ENCODE measurements around the gene PRKCE. TPM values are rescaled to one million over a fixed set of nuclear protein-coding genes. Genes with fewer than 3 reads are reported as not detected.

Gene PRKCE
- total and polyA plus RNA-seq, 7 donors = 3.0 to 21.9 (median 15.8) TPM

- peaks cover 0 to 51% (median 33%) of the 10 kb centered on the region in 4 donors for H3K4me1 ChIP-seq
- TF ChIP-seq POLR2A (IDR thresholded peaks at IDR 0.05) = no peak
- TF ChIP-seq EP300 (IDR thresholded peaks at IDR 0.05) = no peak
- TF ChIP-seq CTCF (IDR thresholded peaks at IDR 0.05) = no peak
- no peak for TF ChIP-seq POLR2AphosphoS5 (IDR thresholded peaks at IDR 0.05)
- intact Hi-C loops (cut with DNase I) = loop anchor here (5.0 kb wide), 1 partner anchor 38 kb away; no protein-coding TSS in a partner anchor
- H3K27me3 ChIP-seq = no peaks in the 10 kb centered on the region
- peak overlapping the region in 1 of 4 donors; percentile 4 for H3K27ac ChIP-seq
- H3K4me3 ChIP-seq = no peak overlapping the region
- peak; percentile 67 for DNase-seq
- H3K9me3 ChIP-seq = no peaks in the 10 kb centered on the region
- H3K36me3 ChIP-seq = no peaks in the 10 kb centered on the region
- WGBS, 2 donors = 95% methylated on average over 9 of the region's 9 CpGs
These were observed 122.4 kb downstream of the PRKCE start for GRCh38 chr2:45773909-45774308.

DNA sequence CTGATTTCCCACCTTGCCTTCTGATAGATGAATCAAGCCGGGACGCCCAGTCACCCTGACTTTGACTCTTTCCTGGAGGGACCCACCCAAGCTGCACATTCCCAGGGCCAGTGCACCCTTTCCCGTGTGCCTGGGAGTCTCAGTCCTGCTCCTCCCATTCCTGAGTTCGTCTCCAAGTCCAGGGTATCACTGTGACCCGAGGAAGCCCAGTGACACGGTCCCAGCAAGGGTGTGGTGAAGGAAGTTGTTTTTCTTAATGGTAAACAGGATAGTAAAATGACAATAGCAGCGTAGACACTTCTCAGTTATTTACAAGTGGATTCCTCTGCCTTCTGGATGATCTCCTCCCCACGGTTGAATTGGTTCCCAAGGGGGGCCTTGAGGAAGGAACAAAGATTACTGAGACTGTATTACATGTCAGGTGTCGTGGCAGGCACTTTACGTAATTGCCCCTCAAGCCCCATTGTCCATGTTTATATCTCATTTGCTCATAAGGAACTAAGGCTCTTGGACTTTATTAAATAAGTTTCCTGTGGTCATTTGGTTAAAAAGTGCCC lies 123.3 kb downstream of the PRKCE start:
- DNase-seq = no peak
- intact Hi-C loops (cut with DNase I) = loop anchor here (5.0 kb wide), 2 partner anchors 38 to 163 kb away; no protein-coding TSS in a partner anchor
- Histone ChIP-seq H3K27ac (no peak overlapping the region), H3K36me3 (no peaks in the 10 kb centered on the region), H3K27me3 (no peaks in the 10 kb centered on the region), H3K4me1 (peaks cover 0 to 50% (median 33%) of the 10 kb centered on the region in 4 donors), H3K4me3 (no peak overlapping the region), H3K9me3 (no peaks in the 10 kb centered on the region)
- WGBS, 2 donors = 39 to 63% methylated on average over 10 of the region's 10 CpGs
- TF ChIP-seq POLR2AphosphoS5 (IDR thresholded peaks at IDR 0.05) (no peak), POLR2A (IDR thresholded peaks at IDR 0.05) (no peak), CTCF (IDR thresholded peaks at IDR 0.05) (no peak), EP300 (IDR thresholded peaks at IDR 0.05) (no peak)

GRCh38 chr2:45776160-45776955 lies 124.9 kb downstream of the PRKCE start:
- 66 to 75% methylated on average over 7 of the region's 7 CpGs for WGBS, 2 donors
- peak in 1 of 4 donors; percentile 11 for TF ChIP-seq POLR2AphosphoS5 (IDR thresholded peaks at IDR 0.05)
- no peak for TF ChIP-seq CTCF (IDR thresholded peaks at IDR 0.05)
- TF ChIP-seq EP300 (IDR thresholded peaks at IDR 0.05) = no peak
- no peak for TF ChIP-seq POLR2A (IDR thresholded peaks at IDR 0.05)
- no peaks in the 10 kb centered on the region for H3K27me3 ChIP-seq
- H3K4me3 ChIP-seq = no peak overlapping the region
- H3K9me3 ChIP-seq = no peaks in the 10 kb centered on the region
- peaks cover 0 to 47% (median 26%) of the 10 kb centered on the region in 4 donors for H3K4me1 ChIP-seq
- H3K36me3 ChIP-seq = no peaks in the 10 kb centered on the region
- DNase-seq = no peak
- peak overlapping the region in 2 of 4 donors; percentile 32 to 52 for H3K27ac ChIP-seq
- intact Hi-C loops (cut with DNase I) = loop anchor here (5.0 kb wide), 1 partner anchor 161 kb away; no protein-coding TSS in a partner anchor

- 67 to 71% methylated on average over 10 of the region's 10 CpGs for WGBS, 2 donors
- H3K4me1 ChIP-seq = peaks cover 0 to 47% (median 29%) of the 10 kb centered on the region in 4 donors
- H3K27me3 ChIP-seq = no peaks in the 10 kb centered on the region
- no peak for TF ChIP-seq EP300 (IDR thresholded peaks at IDR 0.05)
- no peak for TF ChIP-seq POLR2A (IDR thresholded peaks at IDR 0.05)
- TF ChIP-seq POLR2AphosphoS5 (IDR thresholded peaks at IDR 0.05) = no peak
- no peak for TF ChIP-seq CTCF (IDR thresholded peaks at IDR 0.05)
- peak overlapping the region in 1 of 4 donors; percentile 52 for H3K27ac ChIP-seq
- H3K4me3 ChIP-seq = no peak overlapping the region
- H3K36me3 ChIP-seq = no peaks in the 10 kb centered on the region
- H3K9me3 ChIP-seq = no peaks in the 10 kb centered on the region
- intact Hi-C loops (cut with DNase I) = loop anchor here (5.0 kb wide), 1 partner anchor 159 kb away; no protein-coding TSS in a partner anchor
- DNase-seq = peak; percentile 39
These were observed 126.7 kb downstream of the PRKCE start for GRCh38 chr2:45777996-45778719.

Measured in sigmoid colon (tissue), 7 donors.